ENCODE measurements around the gene MRFAP1L1. TPM values are rescaled to one million over a fixed set of nuclear protein-coding genes. Genes with fewer than 3 reads are reported as not detected.

MRFAP1L1 gene
- polyA plus RNA-seq, 1 donor from 2014 or later = 438 TPM

- no peaks in the 10 kb centered on the region for H3K36me3 ChIP-seq (ENCODE audit: insufficient read depth, low read length)
- H3K27ac ChIP-seq (ENCODE audit: low read length) = no peak overlapping the region
- no peak overlapping the region for H2AFZ ChIP-seq (ENCODE audit: low read depth, low read length)
- no peaks in the 10 kb centered on the region for H3K27me3 ChIP-seq (ENCODE audit: insufficient read depth, low read depth, low read length)
- TF ChIP-seq SMC3 (conservative IDR thresholded peaks at IDR 0.05; ENCODE audit: poor library complexity) (no peak), EZH2 (IDR thresholded peaks at IDR 0.05; ENCODE audit: borderline replicate concordance, insufficient read depth, low read length, poor library complexity, severe bottlenecking) (no peak), RAD21 (conservative IDR thresholded peaks at IDR 0.05) (no peak), EP300 (conservative IDR thresholded peaks at IDR 0.05; ENCODE audit: poor library complexity, severe bottlenecking) (no peak), POLR2AphosphoS5 (IDR thresholded peaks at IDR 0.05) (no peak), TAF1 (IDR thresholded peaks at IDR 0.05; ENCODE audit: low read depth) (no peak)
- TF ChIP-seq, protein P1, sequence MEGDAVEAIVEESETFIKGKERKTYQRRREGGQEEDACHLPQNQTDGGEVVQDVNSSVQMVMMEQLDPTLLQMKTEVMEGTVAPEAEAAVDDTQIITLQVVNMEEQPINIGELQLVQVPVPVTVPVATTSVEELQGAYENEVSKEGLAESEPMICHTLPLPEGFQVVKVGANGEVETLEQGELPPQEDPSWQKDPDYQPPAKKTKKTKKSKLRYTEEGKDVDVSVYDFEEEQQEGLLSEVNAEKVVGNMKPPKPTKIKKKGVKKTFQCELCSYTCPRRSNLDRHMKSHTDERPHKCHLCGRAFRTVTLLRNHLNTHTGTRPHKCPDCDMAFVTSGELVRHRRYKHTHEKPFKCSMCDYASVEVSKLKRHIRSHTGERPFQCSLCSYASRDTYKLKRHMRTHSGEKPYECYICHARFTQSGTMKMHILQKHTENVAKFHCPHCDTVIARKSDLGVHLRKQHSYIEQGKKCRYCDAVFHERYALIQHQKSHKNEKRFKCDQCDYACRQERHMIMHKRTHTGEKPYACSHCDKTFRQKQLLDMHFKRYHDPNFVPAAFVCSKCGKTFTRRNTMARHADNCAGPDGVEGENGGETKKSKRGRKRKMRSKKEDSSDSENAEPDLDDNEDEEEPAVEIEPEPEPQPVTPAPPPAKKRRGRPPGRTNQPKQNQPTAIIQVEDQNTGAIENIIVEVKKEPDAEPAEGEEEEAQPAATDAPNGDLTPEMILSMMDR (IDR thresholded peaks at IDR 0.05; ENCODE audit: poor library complexity, severe bottlenecking) = no peak
- H4K20me1 ChIP-seq (ENCODE audit: insufficient read depth) = no peaks in the 10 kb centered on the region
- H3K79me2 ChIP-seq (replicated peaks; ENCODE audit: insufficient read depth, low read length) = no peaks in the 10 kb centered on the region
- no peak overlapping the region for H3K9ac ChIP-seq (ENCODE audit: low read length)
- H3K9me2 ChIP-seq (ENCODE audit: insufficient read depth, low read length) = no peaks in the 10 kb centered on the region
- no peak overlapping the region for H3K4me3 ChIP-seq (ENCODE audit: low read length)
- H3K9me3 ChIP-seq (ENCODE audit: low read length) = no peaks in the 10 kb centered on the region
- no peak overlapping the region for H3K4me2 ChIP-seq (ENCODE audit: low read length)
- no peaks in the 10 kb centered on the region for H3F3A ChIP-seq (ENCODE audit: insufficient read depth, low read length, poor library complexity, severe bottlenecking)
Observed at GRCh38 chr4:6724421-6725111, 14.9 kb upstream of the MRFAP1L1 start.

DNA sequence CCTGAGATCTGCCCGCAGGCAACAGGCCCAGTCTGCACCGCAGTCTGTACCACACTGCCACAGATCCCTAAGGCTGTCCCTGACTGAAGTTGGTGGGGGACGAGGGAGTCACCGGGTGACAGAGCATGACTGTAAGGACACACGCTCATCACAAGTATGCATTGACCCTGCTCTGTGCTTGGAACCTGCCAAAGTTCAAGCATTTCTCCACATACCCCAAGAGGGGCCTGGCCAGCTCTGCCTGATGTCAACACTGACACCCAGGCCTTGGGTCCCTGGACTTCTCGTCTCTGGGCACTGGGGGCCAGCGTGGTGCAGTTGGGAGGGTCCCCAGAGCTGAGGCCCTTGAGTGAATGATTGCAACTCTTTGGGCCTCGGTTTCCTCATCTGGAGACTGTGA, 14.2 kb upstream of the MRFAP1L1 start:
- no peaks in the 10 kb centered on the region for H4K20me1 ChIP-seq (ENCODE audit: insufficient read depth)
- no peaks in the 10 kb centered on the region for H3K79me2 ChIP-seq (replicated peaks; ENCODE audit: insufficient read depth, low read length)
- no peak overlapping the region for H3K4me3 ChIP-seq (ENCODE audit: low read length)
- H3K36me3 ChIP-seq (ENCODE audit: insufficient read depth, low read length) = no peaks in the 10 kb centered on the region
- TF ChIP-seq, protein P1 (IDR thresholded peaks at IDR 0.05; ENCODE audit: poor library complexity, severe bottlenecking) = no peak
- no peak for TF ChIP-seq POLR2AphosphoS5 (IDR thresholded peaks at IDR 0.05)
- no peaks in the 10 kb centered on the region for H3K27me3 ChIP-seq (ENCODE audit: insufficient read depth, low read depth, low read length)
- no peaks in the 10 kb centered on the region for H3F3A ChIP-seq (ENCODE audit: insufficient read depth, low read length, poor library complexity, severe bottlenecking)
- H3K4me2 ChIP-seq (ENCODE audit: low read length) = no peak overlapping the region
- no peak overlapping the region for H2AFZ ChIP-seq (ENCODE audit: low read depth, low read length)
- H3K9me2 ChIP-seq (ENCODE audit: insufficient read depth, low read length) = no peaks in the 10 kb centered on the region
- H3K9me3 ChIP-seq (ENCODE audit: low read length) = no peaks in the 10 kb centered on the region
- H3K9ac ChIP-seq (ENCODE audit: low read length) = no peak overlapping the region
- no peak overlapping the region for H3K27ac ChIP-seq (ENCODE audit: low read length)

- no peak overlapping the region for H3K27ac ChIP-seq (ENCODE audit: low read length)
Observed at GRCh38 chr4:6722891-6723290, 13.2 kb upstream of the MRFAP1L1 start.

More at GRCh38 chr4:6722891-6723290, 13.2 kb upstream of the MRFAP1L1 start:
- H3K9ac ChIP-seq (ENCODE audit: low read length) = no peak overlapping the region
- no peak overlapping the region for H3K4me2 ChIP-seq (ENCODE audit: low read length)
- no peaks in the 10 kb centered on the region for H3K36me3 ChIP-seq (ENCODE audit: insufficient read depth, low read length)
- no peaks in the 10 kb centered on the region for H3K9me3 ChIP-seq (ENCODE audit: low read length)
- H3K4me3 ChIP-seq (ENCODE audit: low read length) = no peak overlapping the region
- no peak overlapping the region for H2AFZ ChIP-seq (ENCODE audit: low read depth, low read length)
- H3K27me3 ChIP-seq (ENCODE audit: insufficient read depth, low read depth, low read length) = no peaks in the 10 kb centered on the region
- H3K9me2 ChIP-seq (ENCODE audit: insufficient read depth, low read length) = no peaks in the 10 kb centered on the region
- no peaks in the 10 kb centered on the region for H3F3A ChIP-seq (ENCODE audit: insufficient read depth, low read length, poor library complexity, severe bottlenecking)
- H4K20me1 ChIP-seq (ENCODE audit: insufficient read depth) = no peaks in the 10 kb centered on the region
- peaks cover 5% of the 10 kb centered on the region for H3K79me2 ChIP-seq (replicated peaks; ENCODE audit: insufficient read depth, low read length)
- TF ChIP-seq SMC3 (conservative IDR thresholded peaks at IDR 0.05; ENCODE audit: poor library complexity) = no peak
- no peak for TF ChIP-seq MXI1 (conservative IDR thresholded peaks at IDR 0.05; ENCODE audit: poor library complexity, severe bottlenecking)
- no peak for TF ChIP-seq EZH2 (IDR thresholded peaks at IDR 0.05; ENCODE audit: borderline replicate concordance, insufficient read depth, low read length, poor library complexity, severe bottlenecking)
- TF ChIP-seq TAF1 (IDR thresholded peaks at IDR 0.05; ENCODE audit: low read depth) = no peak
- no peak for TF ChIP-seq EP300 (conservative IDR thresholded peaks at IDR 0.05; ENCODE audit: poor library complexity, severe bottlenecking)
